Measurements from ENCODE around the gene SWAP70.
A peak's percentile ranks its signal among the peaks of the same experiment; 100 is the strongest.

The SWAP70 gene

GRCh38 chr11:9625728-9626127 lies 38.1 kb upstream of the SWAP70 start:
- H3K9me3 ChIP-seq (ENCODE audit: control insufficient read depth, insufficient read depth, low read depth, low read length), result no peaks in the 10 kb centered on the region
- H3K27me3 ChIP-seq (ENCODE audit: control insufficient read depth, insufficient read depth, low read length), result no peaks in the 10 kb centered on the region
- peak overlapping the region; percentile 78; the same call in 1 of the 2 replicates for H3K27ac ChIP-seq (ENCODE audit: low read depth, low read length)
- H3K4me3 ChIP-seq (ENCODE audit: low read depth, low read length), result no peak overlapping the region
- H3K4me1 ChIP-seq (ENCODE audit: control insufficient read depth, insufficient read depth, low read length), result peaks cover 35% of the 10 kb centered on the region
- H3K9ac ChIP-seq (ENCODE audit: low read length), result no peak overlapping the region
- H3K36me3 ChIP-seq (ENCODE audit: control insufficient read depth, insufficient read depth, low read length), result no peaks in the 10 kb centered on the region

GRCh38 chr11:9626496-9627394 lies 37.1 kb upstream of the SWAP70 start:
- Histone ChIP-seq H3K4me1 (ENCODE audit: control insufficient read depth, insufficient read depth, low read length) (peaks cover 35% of the 10 kb centered on the region), H3K36me3 (ENCODE audit: control insufficient read depth, insufficient read depth, low read length) (no peaks in the 10 kb centered on the region), H3K9me3 (ENCODE audit: control insufficient read depth, insufficient read depth, low read depth, low read length) (no peaks in the 10 kb centered on the region), H3K4me3 (ENCODE audit: low read depth, low read length) (peak overlapping the region; percentile 26; the same call in 1 of the 2 replicates), H3K27me3 (ENCODE audit: control insufficient read depth, insufficient read depth, low read length) (no peaks in the 10 kb centered on the region), H3K27ac (ENCODE audit: low read depth, low read length) (peak overlapping the region; percentile 78), H3K9ac (ENCODE audit: low read length) (peak overlapping the region; percentile 82)

GRCh38 chr11:9629064-9629463 lies 34.8 kb upstream of the SWAP70 start:
- Histone ChIP-seq H3K27ac (ENCODE audit: low read depth, low read length) (no peak overlapping the region), H3K9me3 (ENCODE audit: control insufficient read depth, insufficient read depth, low read depth, low read length) (no peaks in the 10 kb centered on the region), H3K4me1 (ENCODE audit: control insufficient read depth, insufficient read depth, low read length) (peaks cover 35% of the 10 kb centered on the region), H3K36me3 (ENCODE audit: control insufficient read depth, insufficient read depth, low read length) (no peaks in the 10 kb centered on the region), H3K27me3 (ENCODE audit: control insufficient read depth, insufficient read depth, low read length) (no peaks in the 10 kb centered on the region), H3K4me3 (ENCODE audit: low read depth, low read length) (no peak overlapping the region), H3K9ac (ENCODE audit: low read length) (no peak overlapping the region)

- Histone ChIP-seq H3K9ac (ENCODE audit: low read length) (no peak overlapping the region), H3K4me3 (ENCODE audit: low read depth, low read length) (no peak overlapping the region), H3K36me3 (ENCODE audit: control insufficient read depth, insufficient read depth, low read length) (no peaks in the 10 kb centered on the region), H3K4me1 (ENCODE audit: control insufficient read depth, insufficient read depth, low read length) (peaks cover 2% of the 10 kb centered on the region), H3K27ac (ENCODE audit: low read depth, low read length) (no peak overlapping the region), H3K9me3 (ENCODE audit: control insufficient read depth, insufficient read depth, low read depth, low read length) (no peaks in the 10 kb centered on the region), H3K27me3 (ENCODE audit: control insufficient read depth, insufficient read depth, low read length) (no peaks in the 10 kb centered on the region)
Measured at GRCh38 chr11:9633679-9634078, 30.2 kb upstream of the SWAP70 start.

DNA sequence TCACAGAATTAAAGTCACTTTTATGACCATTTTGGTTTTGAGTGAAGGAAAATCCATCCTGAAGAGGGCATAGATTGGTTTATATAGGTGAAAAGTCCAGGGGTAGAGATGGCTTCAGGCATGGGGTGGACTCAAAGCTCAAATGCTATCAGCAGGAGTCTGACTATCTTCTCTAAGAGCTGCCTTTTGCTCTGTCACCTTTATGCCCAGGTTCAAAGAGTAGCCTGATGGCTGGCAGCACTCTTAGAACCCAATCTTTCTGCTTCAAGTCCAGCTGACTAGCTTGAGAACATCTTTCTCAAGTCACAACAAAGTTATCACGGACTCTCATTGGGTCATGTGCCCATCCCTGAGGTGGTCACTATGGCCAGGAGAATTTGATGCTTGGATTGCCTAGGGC lies 27.2 kb upstream of the SWAP70 start:
- Histone ChIP-seq H3K4me1 (ENCODE audit: control insufficient read depth, insufficient read depth, low read length) (no peaks in the 10 kb centered on the region), H3K27ac (ENCODE audit: low read depth, low read length) (no peak overlapping the region), H3K4me3 (ENCODE audit: low read depth, low read length) (no peak overlapping the region), H3K9me3 (ENCODE audit: control insufficient read depth, insufficient read depth, low read depth, low read length) (no peaks in the 10 kb centered on the region), H3K27me3 (ENCODE audit: control insufficient read depth, insufficient read depth, low read length) (no peaks in the 10 kb centered on the region), H3K36me3 (ENCODE audit: control insufficient read depth, insufficient read depth, low read length) (no peaks in the 10 kb centered on the region), H3K9ac (ENCODE audit: low read length) (no peak overlapping the region)

DNA sequence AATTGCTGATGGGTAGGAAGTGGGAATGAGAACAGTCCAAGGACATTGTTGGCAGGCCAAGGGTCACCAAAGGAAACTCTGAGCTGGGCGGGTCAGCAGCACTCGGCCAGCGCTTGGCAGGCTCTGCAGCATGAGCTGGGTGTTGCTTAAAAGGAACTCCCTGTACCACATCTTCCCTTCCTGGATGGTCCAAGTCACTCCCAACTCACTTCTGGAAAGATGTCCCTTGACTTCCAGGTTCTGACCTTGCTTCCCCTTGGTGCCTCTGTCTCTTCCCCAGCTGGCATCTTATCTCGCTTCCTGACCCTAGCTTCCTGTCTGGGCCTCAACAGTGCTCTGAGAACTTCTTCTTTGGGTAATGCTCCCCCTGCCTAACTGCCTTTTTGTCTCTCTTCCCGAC lies 24.8 kb upstream of the SWAP70 start:
- H3K27me3 ChIP-seq (ENCODE audit: control insufficient read depth, insufficient read depth, low read length), result no peaks in the 10 kb centered on the region
- no peak overlapping the region for H3K4me3 ChIP-seq (ENCODE audit: low read depth, low read length)
- no peaks in the 10 kb centered on the region for H3K36me3 ChIP-seq (ENCODE audit: control insufficient read depth, insufficient read depth, low read length)
- H3K27ac ChIP-seq (ENCODE audit: low read depth, low read length), result no peak overlapping the region
- H3K4me1 ChIP-seq (ENCODE audit: control insufficient read depth, insufficient read depth, low read length), result no peaks in the 10 kb centered on the region
- no peaks in the 10 kb centered on the region for H3K9me3 ChIP-seq (ENCODE audit: control insufficient read depth, insufficient read depth, low read depth, low read length)
- no peak overlapping the region for H3K9ac ChIP-seq (ENCODE audit: low read length)

DNA sequence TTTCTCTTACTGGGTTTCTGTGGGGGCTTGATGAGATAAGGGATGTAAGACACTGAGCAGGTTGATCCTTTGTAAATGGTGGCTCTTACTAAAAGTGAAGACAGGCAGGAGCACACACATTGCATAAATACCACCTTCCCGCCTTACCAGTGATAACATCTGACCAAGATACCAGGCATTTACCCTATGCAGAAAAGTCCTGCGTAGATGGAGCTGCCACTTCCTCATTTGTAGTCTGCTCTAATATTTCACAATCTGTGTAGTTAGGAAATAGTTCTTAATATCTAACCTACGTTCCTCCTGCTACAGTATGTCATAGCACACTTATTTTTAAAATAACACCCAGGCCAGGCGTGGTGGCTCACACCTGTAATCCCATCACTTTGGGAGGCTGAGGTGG lies 23.9 kb upstream of the SWAP70 start:
- Histone ChIP-seq H3K4me3 (ENCODE audit: low read depth, low read length) (no peak overlapping the region), H3K9ac (ENCODE audit: low read length) (no peak overlapping the region), H3K27ac (ENCODE audit: low read depth, low read length) (no peak overlapping the region), H3K9me3 (ENCODE audit: control insufficient read depth, insufficient read depth, low read depth, low read length) (no peaks in the 10 kb centered on the region), H3K4me1 (ENCODE audit: control insufficient read depth, insufficient read depth, low read length) (no peaks in the 10 kb centered on the region), H3K27me3 (ENCODE audit: control insufficient read depth, insufficient read depth, low read length) (no peaks in the 10 kb centered on the region), H3K36me3 (ENCODE audit: control insufficient read depth, insufficient read depth, low read length) (no peaks in the 10 kb centered on the region)

DNA sequence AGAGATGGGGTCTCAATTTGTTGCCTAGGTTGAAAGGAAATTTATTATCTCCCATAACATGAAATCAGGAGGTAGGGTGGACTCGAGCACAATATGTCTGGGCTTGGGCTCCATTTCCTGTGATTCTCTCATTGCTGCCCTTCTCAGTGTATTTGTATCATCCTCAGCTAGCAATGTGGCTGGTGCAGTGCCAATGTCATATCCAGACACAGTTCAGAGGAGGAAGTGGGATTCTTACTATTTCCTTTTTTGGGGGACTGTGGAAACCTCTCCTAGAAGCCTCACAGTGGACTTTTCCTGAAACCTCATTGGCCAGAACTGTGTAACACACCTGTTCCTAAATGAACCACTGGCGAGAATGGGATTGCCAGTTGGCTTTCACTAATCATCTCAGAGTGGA lies 21.0 kb upstream of the SWAP70 start:
- no peak overlapping the region for H3K27ac ChIP-seq (ENCODE audit: low read depth, low read length)
- no peak overlapping the region for H3K9ac ChIP-seq (ENCODE audit: low read length)
- no peaks in the 10 kb centered on the region for H3K27me3 ChIP-seq (ENCODE audit: control insufficient read depth, insufficient read depth, low read length)
- no peaks in the 10 kb centered on the region for H3K36me3 ChIP-seq (ENCODE audit: control insufficient read depth, insufficient read depth, low read length)
- no peaks in the 10 kb centered on the region for H3K4me1 ChIP-seq (ENCODE audit: control insufficient read depth, insufficient read depth, low read length)
- H3K4me3 ChIP-seq (ENCODE audit: low read depth, low read length), result no peak overlapping the region
- H3K9me3 ChIP-seq (ENCODE audit: control insufficient read depth, insufficient read depth, low read depth, low read length), result 0 out of 2 replicates have a peak, but pooled peaks cover 5% of the 10 kb centered on the region

DNA sequence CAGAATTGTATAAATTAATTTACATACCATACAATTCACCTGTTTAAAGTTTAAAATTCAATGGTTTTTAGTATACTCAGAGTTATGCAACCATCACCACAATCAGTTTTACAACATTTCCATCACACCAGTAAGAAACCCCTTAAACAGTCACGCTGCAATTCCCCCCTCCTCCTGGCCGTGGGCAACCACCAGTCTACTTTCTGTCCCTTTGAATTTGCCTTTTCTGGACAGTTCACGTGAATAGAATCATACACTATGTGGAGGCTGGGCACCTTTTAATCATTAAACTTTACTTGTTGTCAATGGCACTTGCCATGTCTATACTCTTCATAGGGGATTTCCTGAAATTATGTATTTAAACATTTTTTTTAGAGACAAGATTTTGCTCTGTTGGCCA lies 20.1 kb upstream of the SWAP70 start:
- Histone ChIP-seq H3K36me3 (ENCODE audit: control insufficient read depth, insufficient read depth, low read length) (no peaks in the 10 kb centered on the region), H3K9ac (ENCODE audit: low read length) (no peak overlapping the region), H3K27me3 (ENCODE audit: control insufficient read depth, insufficient read depth, low read length) (no peaks in the 10 kb centered on the region), H3K27ac (ENCODE audit: low read depth, low read length) (no peak overlapping the region), H3K9me3 (ENCODE audit: control insufficient read depth, insufficient read depth, low read depth, low read length) (0 out of 2 replicates have a peak, but pooled peaks cover 5% of the 10 kb centered on the region), H3K4me1 (ENCODE audit: control insufficient read depth, insufficient read depth, low read length) (peaks cover 2% of the 10 kb centered on the region; the same call in 1 of the 2 replicates), H3K4me3 (ENCODE audit: low read depth, low read length) (no peak overlapping the region)

GRCh38 chr11:9645881-9646280 lies 18.0 kb upstream of the SWAP70 start:
- no peak overlapping the region for H3K27ac ChIP-seq (ENCODE audit: low read depth, low read length)

GRCh38 chr11:9646324-9646723 lies 17.6 kb upstream of the SWAP70 start:
- no peaks in the 10 kb centered on the region for H3K36me3 ChIP-seq (ENCODE audit: control insufficient read depth, insufficient read depth, low read length)
- H3K9me3 ChIP-seq (ENCODE audit: control insufficient read depth, insufficient read depth, low read depth, low read length), result 0 out of 2 replicates have a peak, but pooled peaks cover 5% of the 10 kb centered on the region
- H3K27ac ChIP-seq (ENCODE audit: low read depth, low read length), result no peak overlapping the region
- peaks cover 6% of the 10 kb centered on the region; the same call in 1 of the 2 replicates for H3K4me1 ChIP-seq (ENCODE audit: control insufficient read depth, insufficient read depth, low read length)
- no peaks in the 10 kb centered on the region for H3K27me3 ChIP-seq (ENCODE audit: control insufficient read depth, insufficient read depth, low read length)
- H3K9ac ChIP-seq (ENCODE audit: low read length), result no peak overlapping the region
- no peak overlapping the region for H3K4me3 ChIP-seq (ENCODE audit: low read depth, low read length)

More at GRCh38 chr11:9645881-9646280, 18.0 kb upstream of the SWAP70 start:
- Histone ChIP-seq H3K4me3 (ENCODE audit: low read depth, low read length) (no peak overlapping the region), H3K9ac (ENCODE audit: low read length) (no peak overlapping the region), H3K9me3 (ENCODE audit: control insufficient read depth, insufficient read depth, low read depth, low read length) (0 out of 2 replicates have a peak, but pooled peaks cover 5% of the 10 kb centered on the region), H3K27me3 (ENCODE audit: control insufficient read depth, insufficient read depth, low read length) (no peaks in the 10 kb centered on the region), H3K4me1 (ENCODE audit: control insufficient read depth, insufficient read depth, low read length) (peaks cover 6% of the 10 kb centered on the region; the same call in 1 of the 2 replicates), H3K36me3 (ENCODE audit: control insufficient read depth, insufficient read depth, low read length) (no peaks in the 10 kb centered on the region)
